Mesodermal cell (in vitro differentiated cells): ENCODE results near the gene COL1A1.
A peak's percentile ranks its signal among the peaks of the same experiment; 100 is the strongest.

Source experiments
- H3K27ac ChIP-seq: 2 replicates; pipeline ENCODE4 v1.7.0; 2013; ENCODE audit warnings: mild to moderate bottlenecking, low read depth, low read length, moderate library complexity; ENCODE audit not compliant: severe bottlenecking
- H3K36me3 ChIP-seq: 2 replicates; pipeline ENCODE4 v1.7.1; 2013; ENCODE audit warnings: mild to moderate bottlenecking, low read length, moderate library complexity; ENCODE audit not compliant: control insufficient read depth, insufficient read depth
- H3K4me1 ChIP-seq: one replicate; pipeline ENCODE4 v1.7.1; 2013; ENCODE audit warnings: mild to moderate bottlenecking, low read length; ENCODE audit not compliant: insufficient read depth, control insufficient read depth, poor library complexity, severe bottlenecking
- H3K4me3 ChIP-seq: 2 replicates; pipeline ENCODE4 v1.7.0; 2013; ENCODE audit warnings: low read length, control low read depth, mild to moderate bottlenecking; ENCODE audit not compliant: insufficient read depth, poor library complexity, severe bottlenecking; ENCODE audit errors: extremely low read depth
- H3K9me3 ChIP-seq: 2 replicates; pipeline ENCODE4 v1.7.1; 2013; ENCODE audit warnings: mild to moderate bottlenecking, low read length, moderate library complexity; ENCODE audit not compliant: control insufficient read depth
- WGBS, 2 experiments: methylation state at CpG; one replicate each; pipeline ENCODE4 v1.1.5; 2013; ENCODE audit warnings: missing lambda C conversion rate in 2 of 2; ENCODE audit not compliant: insufficient coverage in 2 of 2; 5-methylcytosine and 5-hydroxymethylcytosine counted together

Gene COL1A1

GRCh38 chr17:50145532-50146229 is 55.8 kb downstream of the COL1A1 start:
- H3K9me3 ChIP-seq, result no peaks in the 10 kb centered on the region
- WGBS, 2 experiments, result 84 to 88% methylated on average over 10 of the region's 11 CpGs
- no peak overlapping the region for H3K27ac ChIP-seq
- peaks cover 28% of the 10 kb centered on the region for H3K4me1 ChIP-seq
- H3K36me3 ChIP-seq, result peaks cover 54% of the 10 kb centered on the region
- no peak overlapping the region for H3K4me3 ChIP-seq

GRCh38 chr17:50144845-50145531 is 56.4 kb downstream of the COL1A1 start:
- 97 to 98% methylated on average over 5 to 15 of the region's 16 CpGs for WGBS, 2 experiments
- H3K4me3 ChIP-seq, result no peak overlapping the region
- peaks cover 35% of the 10 kb centered on the region for H3K4me1 ChIP-seq
- H3K9me3 ChIP-seq, result no peaks in the 10 kb centered on the region
- H3K27ac ChIP-seq, result no peak overlapping the region
- H3K36me3 ChIP-seq, result peaks cover 61% of the 10 kb centered on the region

- H3K27ac ChIP-seq, result no peak overlapping the region
- H3K4me3 ChIP-seq, result no peak overlapping the region
- no peaks in the 10 kb centered on the region for H3K9me3 ChIP-seq
- H3K36me3 ChIP-seq, result peaks cover 67% of the 10 kb centered on the region
- WGBS, 2 experiments, result 79 to 94% methylated on average over 2 to 6 of the region's 6 CpGs
- peaks cover 36% of the 10 kb centered on the region for H3K4me1 ChIP-seq
Observed at GRCh38 chr17:50144355-50144754, 57.1 kb downstream of the COL1A1 start.

GRCh38 chr17:50143461-50144176 is 57.8 kb downstream of the COL1A1 start:
- Histone ChIP-seq H3K27ac (no peak overlapping the region), H3K4me3 (no peak overlapping the region), H3K9me3 (no peaks in the 10 kb centered on the region), H3K4me1 (peaks cover 36% of the 10 kb centered on the region), H3K36me3 (peaks cover 75% of the 10 kb centered on the region)
- 98% methylated on average over 13 to 15 of the region's 20 CpGs for WGBS, 2 experiments

GRCh38 chr17:50141745-50142110 is 59.7 kb downstream of the COL1A1 start:
- Histone ChIP-seq H3K9me3 (no peaks in the 10 kb centered on the region), H3K4me1 (peaks cover 24% of the 10 kb centered on the region), H3K36me3 (peaks cover 89% of the 10 kb centered on the region), H3K27ac (no peak overlapping the region), H3K4me3 (no peak overlapping the region)
- WGBS, 2 experiments, result 90 to 95% methylated on average over 7 to 8 of the region's 8 CpGs

- H3K4me3 ChIP-seq, result no peak overlapping the region
- no peaks in the 10 kb centered on the region for H3K9me3 ChIP-seq
- 93 to 96% methylated on average over 9 of the region's 16 CpGs for WGBS, 2 experiments
- H3K27ac ChIP-seq, result peak overlapping the region; percentile 16
- peaks cover 19% of the 10 kb centered on the region for H3K4me1 ChIP-seq
- peaks cover 94% of the 10 kb centered on the region for H3K36me3 ChIP-seq
Observed at GRCh38 chr17:50141026-50141744, 60.2 kb downstream of the COL1A1 start.

GRCh38 chr17:50139950-50140885 is 61.2 kb downstream of the COL1A1 start:
- peaks cover 98% of the 10 kb centered on the region for H3K36me3 ChIP-seq

GRCh38 chr17:50139185-50139783 is 62.1 kb downstream of the COL1A1 start:
- WGBS, 2 experiments, result 94 to 96% methylated on average over 13 of the region's 15 CpGs
- Histone ChIP-seq H3K4me3 (no peak overlapping the region), H3K36me3 (peaks cover 95% of the 10 kb centered on the region), H3K4me1 (peaks cover 19% of the 10 kb centered on the region), H3K27ac (no peak overlapping the region), H3K9me3 (no peaks in the 10 kb centered on the region)

More at GRCh38 chr17:50139950-50140885, 61.2 kb downstream of the COL1A1 start:
- Histone ChIP-seq H3K4me3 (no peak overlapping the region), H3K27ac (peak overlapping the region; percentile 57), H3K9me3 (no peaks in the 10 kb centered on the region), H3K4me1 (peaks cover 12% of the 10 kb centered on the region)
- 22 to 27% methylated on average over 12 to 13 of the region's 19 CpGs for WGBS, 2 experiments

- no peak overlapping the region for H3K27ac ChIP-seq
- H3K36me3 ChIP-seq, result peaks cover 74% of the 10 kb centered on the region
- 96 to 98% methylated on average over 3 to 4 of the region's 4 CpGs for WGBS, 2 experiments
- H3K9me3 ChIP-seq, result no peaks in the 10 kb centered on the region
- H3K4me3 ChIP-seq, result no peak overlapping the region
- H3K4me1 ChIP-seq, result peaks cover 33% of the 10 kb centered on the region
Observed at GRCh38 chr17:50137042-50137441, 64.4 kb downstream of the COL1A1 start.
